GM19397 (cell line): Measurements from ENCODE around the gene SEC14L3.

Experiments
- ATAC-seq: cut with Tn5 transposase; IDR thresholded peaks from one replicate; pipeline ENCODE4 v1.9.1; 2021; ENCODE audit warnings: mild to moderate bottlenecking, moderate library complexity; ENCODE audit not compliant: unreplicated experiment

Gene SEC14L3

GRCh38 chr22:30471616-30472318 lies at the start of gene SEC14L3:
SEC14L3 (minus strand) TSS chr22:30472017; CDS start chr22:30471958, 59 bp downstream.
- no peak for ATAC-seq

DNA sequence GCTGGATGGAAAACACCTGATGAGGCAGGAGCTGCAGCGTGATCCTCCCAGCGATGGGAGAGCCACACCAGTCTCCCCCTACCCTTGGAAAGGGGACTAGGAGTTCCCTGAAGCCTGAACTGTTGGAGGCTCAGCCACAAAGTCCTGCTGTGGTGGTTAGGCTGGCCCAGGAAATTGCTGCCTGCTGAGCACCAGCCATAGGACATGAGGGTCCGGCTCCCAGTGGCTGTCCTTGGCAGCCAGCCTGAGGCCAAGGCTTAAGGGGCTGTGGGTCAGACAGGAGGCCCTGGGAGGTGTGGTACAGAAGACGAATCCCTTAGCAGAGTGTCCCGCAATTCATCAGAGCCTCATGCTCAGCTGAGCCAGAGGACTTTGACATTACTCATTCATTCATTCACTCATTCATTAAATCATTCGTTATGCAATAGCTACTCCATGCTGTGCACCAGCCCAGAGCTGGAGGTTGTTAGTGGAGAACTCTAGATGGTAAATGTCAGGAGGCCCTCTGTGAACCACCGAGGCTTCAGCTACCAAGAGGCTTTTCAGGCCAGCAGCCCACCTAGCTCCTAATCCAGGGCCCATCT lies 48.1 kb upstream of the SEC14L3 start:
- ATAC-seq: no peak

- ATAC-seq: no peak
Measured at GRCh38 chr22:30516731-30517130, 44.9 kb upstream of the SEC14L3 start.

- no peak for ATAC-seq
Measured at GRCh38 chr22:30516273-30516672, 44.5 kb upstream of the SEC14L3 start.

- ATAC-seq: no peak
Measured at GRCh38 chr22:30514252-30514651, 42.4 kb upstream of the SEC14L3 start.

GRCh38 chr22:30513462-30513861 lies 41.6 kb upstream of the SEC14L3 start:
- no peak for ATAC-seq

GRCh38 chr22:30511911-30512310 lies 40.1 kb upstream of the SEC14L3 start:
- no peak for ATAC-seq

DNA sequence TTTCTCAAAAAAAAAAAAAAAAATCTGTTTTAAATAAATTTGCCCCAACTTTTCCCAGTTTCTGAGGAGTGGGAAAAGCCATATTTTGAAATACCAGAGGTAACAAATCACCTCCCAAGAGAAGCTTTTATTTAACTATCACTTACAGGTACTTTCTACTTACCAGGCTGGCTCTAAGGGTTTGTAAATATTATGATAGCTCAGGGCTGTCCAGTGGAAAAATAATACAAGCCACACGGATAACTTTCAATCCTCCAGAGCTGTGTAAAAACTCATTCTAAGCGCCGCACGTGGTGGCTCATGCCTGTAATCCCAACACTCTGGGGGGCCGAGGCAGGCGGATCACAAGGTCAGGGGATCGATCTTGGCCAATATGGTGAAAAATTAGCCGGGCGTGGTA lies 39.3 kb upstream of the SEC14L3 start:
- ATAC-seq: no peak

DNA sequence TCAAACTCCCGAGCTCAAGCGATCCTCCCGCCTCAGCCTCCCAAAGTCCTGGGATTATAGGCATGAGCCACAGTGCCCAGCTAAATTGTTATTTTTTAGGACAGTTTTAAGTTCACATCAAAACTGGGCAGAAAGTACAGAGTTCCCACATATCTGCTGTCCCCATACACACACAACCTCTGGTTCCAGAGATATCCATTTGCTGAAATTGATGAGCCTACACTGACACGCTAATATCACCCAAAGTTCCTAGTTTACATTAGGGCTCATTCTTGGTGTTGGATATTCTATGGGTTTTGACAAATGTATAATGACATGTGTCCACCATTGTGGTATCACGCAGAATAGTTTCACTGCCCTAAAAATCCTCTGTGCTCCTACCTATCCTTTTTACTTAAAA lies 36.4 kb upstream of the SEC14L3 start:
- no peak for ATAC-seq

DNA sequence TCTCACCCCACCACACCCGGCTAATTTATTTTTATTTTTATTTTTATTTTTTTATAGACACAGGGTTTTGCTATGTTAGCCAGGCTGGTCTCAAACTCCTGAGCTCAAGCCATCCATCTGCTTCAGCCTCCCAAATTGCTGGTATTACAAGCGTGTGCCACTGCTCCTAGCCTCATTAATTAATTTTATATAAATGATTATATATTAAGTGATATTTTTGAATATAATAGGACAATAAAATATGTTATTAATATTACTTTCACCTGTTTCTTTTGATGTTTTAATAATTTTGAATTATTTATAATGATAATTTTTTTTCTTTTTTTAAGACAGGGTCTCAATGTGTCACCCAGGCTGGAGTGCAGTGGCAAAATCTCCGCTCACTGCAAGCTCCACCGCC lies 35.9 kb upstream of the SEC14L3 start:
- no peak for ATAC-seq

DNA sequence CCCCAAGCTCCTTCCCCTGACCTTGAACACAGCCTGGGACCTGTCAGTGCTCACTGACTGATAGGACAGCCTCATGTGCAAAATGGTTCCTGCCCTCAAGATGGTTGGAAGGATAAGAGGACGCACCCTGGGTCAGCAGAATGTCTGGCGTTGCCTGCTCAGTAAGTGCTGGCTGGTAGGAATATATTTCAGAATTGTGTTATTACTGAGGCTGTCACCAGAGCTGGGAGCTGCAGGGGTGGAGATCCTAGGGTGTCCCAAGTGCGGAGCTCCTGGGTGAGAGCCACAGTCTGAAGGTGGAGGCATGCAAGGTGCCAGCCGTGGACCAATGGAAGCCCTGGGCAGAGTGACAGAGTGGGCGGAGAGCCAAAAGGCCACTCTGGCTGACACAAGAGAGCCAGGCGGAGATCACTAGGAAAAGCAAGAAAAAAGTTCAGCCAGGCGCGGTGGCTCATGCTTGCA lies 34.7 kb upstream of the SEC14L3 start:
- ATAC-seq: no peak

- no peak for ATAC-seq
Measured at GRCh38 chr22:30503551-30503950, 31.7 kb upstream of the SEC14L3 start.

- ATAC-seq: no peak
Measured at GRCh38 chr22:30502911-30503310, 31.1 kb upstream of the SEC14L3 start.

DNA sequence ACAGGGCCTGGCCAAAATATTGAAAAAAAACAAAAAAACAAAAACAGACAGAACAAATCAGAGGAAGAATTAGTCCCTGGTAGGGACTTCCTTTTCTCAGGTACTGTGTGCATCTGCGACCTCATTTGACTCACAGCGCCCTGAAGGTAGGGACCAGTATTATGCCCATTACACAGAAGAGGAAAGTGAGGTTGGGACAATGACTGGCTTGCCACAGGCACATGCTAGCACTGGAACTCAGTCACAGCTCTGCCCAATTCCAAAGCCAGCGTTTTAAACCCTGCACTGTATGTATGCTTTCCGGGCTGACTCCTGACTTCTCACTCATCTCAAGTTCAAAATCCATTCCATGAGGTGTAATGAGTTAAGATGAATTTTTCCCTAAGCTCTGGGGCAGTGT lies 30.3 kb upstream of the SEC14L3 start:
- no peak for ATAC-seq

DNA sequence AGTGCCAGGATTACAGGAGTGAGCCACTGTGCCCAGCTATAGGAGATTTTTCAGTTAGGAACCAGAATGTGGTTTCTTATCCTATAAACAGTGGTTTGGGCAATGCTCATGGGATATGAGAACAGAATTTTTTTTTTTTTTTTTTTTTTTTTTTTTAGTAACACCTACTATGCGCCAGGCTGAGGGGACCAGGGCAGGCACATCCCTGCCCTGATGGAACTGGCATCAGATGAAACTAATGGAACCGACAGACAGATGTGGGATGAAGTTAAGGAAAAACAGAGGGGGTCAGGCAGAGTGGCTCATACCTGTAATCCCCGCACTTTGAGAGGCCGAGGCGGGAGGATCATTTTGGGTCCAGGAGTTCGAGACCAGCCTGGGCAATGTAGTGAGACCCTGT lies 28.8 kb upstream of the SEC14L3 start:
- ATAC-seq: no peak

DNA sequence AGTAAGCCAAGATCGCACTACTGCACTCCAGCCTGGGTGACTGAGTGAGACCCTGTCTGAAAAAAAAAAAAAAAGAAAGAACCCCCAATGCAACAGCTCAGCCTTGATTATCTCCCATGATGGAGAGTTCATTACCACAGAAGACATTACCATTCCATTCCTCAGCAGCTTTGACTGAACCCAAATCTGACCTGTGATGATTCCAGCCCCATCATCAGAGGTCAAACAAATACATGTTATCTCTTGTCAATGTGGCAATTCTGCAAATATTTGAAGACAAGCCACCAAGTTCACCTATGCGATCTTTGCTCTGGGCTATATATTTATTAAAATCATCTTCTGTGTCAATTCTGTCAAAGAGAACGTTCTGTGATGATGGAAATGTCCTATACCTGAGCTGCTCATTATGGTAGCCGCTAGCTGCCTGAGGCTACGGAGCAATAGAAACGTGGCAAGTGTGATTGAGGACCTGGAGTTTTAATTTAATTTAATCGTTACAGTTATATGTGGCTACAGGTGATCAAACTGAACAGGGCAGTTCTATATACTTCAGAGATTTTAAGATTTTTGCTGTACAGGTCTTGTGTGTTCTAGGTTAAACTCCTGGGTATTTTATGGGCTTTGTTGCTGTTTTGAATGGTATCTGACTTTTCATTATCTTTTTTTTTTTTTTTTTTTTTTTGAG lies 25.8 kb upstream of the SEC14L3 start:
- no peak for ATAC-seq

DNA sequence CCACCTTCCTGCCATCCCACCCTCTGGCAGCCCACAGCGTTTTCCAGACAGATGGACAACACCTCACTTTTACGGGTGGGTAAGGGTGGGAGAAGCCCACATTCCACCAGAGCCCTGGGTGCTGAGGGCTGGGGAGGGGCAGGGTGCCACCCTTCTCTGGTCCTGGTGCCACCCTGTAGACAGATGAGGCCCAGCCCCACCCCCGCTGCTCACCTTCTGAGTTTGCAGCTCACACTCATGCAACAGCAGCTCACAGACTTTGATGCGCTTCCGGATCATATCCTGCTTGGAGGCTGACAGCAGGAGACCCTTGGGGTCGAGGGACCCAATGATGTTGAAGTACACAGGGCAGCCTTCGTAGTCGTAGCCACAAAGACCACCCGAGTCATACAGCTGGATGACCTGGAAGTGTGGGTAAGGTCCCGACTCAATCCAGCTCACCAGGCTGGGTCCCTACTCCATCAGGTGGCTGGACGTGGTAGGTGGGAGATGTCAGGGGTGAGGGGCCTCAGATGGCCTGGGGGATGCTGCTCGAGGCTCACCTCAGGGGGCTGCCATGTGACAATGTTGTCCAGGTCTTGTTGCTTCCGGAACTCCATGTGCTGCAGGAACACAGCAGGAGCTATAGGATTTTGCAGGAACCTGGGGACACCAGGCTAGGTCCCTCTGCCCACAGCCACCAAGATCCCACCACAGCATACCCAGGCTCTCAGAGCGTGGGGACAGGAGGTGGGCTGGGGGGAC lies 23.4 kb upstream of the SEC14L3 start:
- ATAC-seq: no peak

GRCh38 chr22:30492144-30492543 lies 20.3 kb upstream of the SEC14L3 start:
- no peak for ATAC-seq

GRCh38 chr22:30491381-30491780 lies 19.6 kb upstream of the SEC14L3 start:
- no peak for ATAC-seq

DNA sequence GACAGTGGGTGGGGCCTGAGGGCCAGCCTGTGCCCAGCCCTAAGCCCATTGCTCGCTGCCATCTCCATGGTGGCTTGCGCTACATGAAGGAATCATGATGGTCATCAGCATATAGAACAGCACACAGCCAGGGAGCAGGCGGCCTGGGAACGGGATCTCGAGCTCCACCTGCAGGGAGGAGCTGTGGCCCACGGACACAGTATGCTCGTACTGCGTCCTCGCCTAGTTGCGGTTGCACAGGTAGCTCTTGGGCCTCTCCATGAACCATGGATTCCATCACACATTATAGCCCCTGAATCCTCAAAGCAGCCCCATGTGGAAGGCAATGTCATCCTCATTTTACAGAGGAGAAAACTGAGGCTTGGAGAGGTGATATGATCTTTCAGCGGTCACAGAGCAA lies 18.6 kb upstream of the SEC14L3 start:
- ATAC-seq: no peak

DNA sequence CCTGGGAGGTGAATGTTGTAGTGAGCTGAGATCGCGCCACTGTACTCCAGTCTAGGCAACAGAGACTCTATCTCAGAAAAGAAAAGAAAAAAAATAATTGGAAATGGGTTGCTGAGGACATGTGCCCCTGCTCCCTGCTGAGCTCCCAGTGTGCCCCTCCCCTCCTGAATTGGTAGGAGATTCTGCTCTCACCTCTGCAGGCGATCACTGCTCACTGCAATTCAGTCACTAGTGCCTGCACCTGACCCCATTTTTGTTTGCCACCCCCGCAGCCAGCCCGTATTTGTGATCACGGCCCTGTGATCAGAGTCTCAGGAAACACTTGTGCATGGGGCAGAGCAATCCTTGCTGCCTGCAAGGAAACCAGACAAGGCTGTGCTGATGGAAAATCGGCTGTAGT lies 16.3 kb upstream of the SEC14L3 start:
- no peak for ATAC-seq
